Natural killer cell (primary cell): Measurements from ENCODE around the gene OSTM1. TPM values are rescaled to one million over a fixed set of nuclear protein-coding genes. Genes with fewer than 3 reads are reported as not detected.

ENCODE experiments used
- ATAC-seq, 3 donors: fragments of 150-1000 bp in 2 of 3; fragments of 200-7000 bp in 1 of 3; cut with Tn5 transposase; 1 replicate in 1 of 3; 2 replicates in 2 of 3; pipeline ENCODE4 v1.10.0; 2021; ENCODE audit warnings: mild to moderate bottlenecking in 2 of 3, moderate library complexity in 2 of 3
- DNase-seq, 2 donors: peaks; one replicate each; pipeline versions ENCODE4 v3.0.0 to v3.0.0-alpha.2; 2013 to 2021; ENCODE audit warnings: mixed read lengths in 1 of 2
- H3K27ac ChIP-seq: one replicate; pipeline ENCODE4 v1.5.1; 2013; ENCODE audit warnings: mild to moderate bottlenecking, low read length
- H3K27me3 ChIP-seq: one replicate; pipeline ENCODE4 v1.6.1; 2013; ENCODE audit warnings: low read length; ENCODE audit not compliant: control insufficient read depth, insufficient read depth
- H3K36me3 ChIP-seq: one replicate; pipeline ENCODE4 v1.6.1; 2013; ENCODE audit warnings: low read length; ENCODE audit not compliant: control insufficient read depth, insufficient read depth
- H3K4me1 ChIP-seq: one replicate; pipeline ENCODE4 v1.6.1; 2013; ENCODE audit warnings: low read length; ENCODE audit not compliant: control insufficient read depth, insufficient read depth
- H3K4me3 ChIP-seq: one replicate; pipeline ENCODE4 v1.5.1; 2013; ENCODE audit warnings: low read length
- H3K9me3 ChIP-seq: one replicate; pipeline ENCODE4 v1.6.1; 2013; ENCODE audit warnings: low read length; ENCODE audit not compliant: control insufficient read depth, insufficient read depth
- H3K27ac Mint-ChIP-seq, 2 donors: one replicate each; pipeline ENCODE4 v1.8.0; 2022; ENCODE audit warnings: mild to moderate bottlenecking in 2 of 2, mixed read lengths in 2 of 2, moderate library complexity in 1 of 2
- H3K27me3 Mint-ChIP-seq, 2 donors: one replicate each; pipeline ENCODE4 v1.8.0; 2022; ENCODE audit warnings: low read depth in 2 of 2, mixed read lengths in 2 of 2
- H3K36me3 Mint-ChIP-seq: one replicate; pipeline ENCODE4 v1.8.0; 2022; ENCODE audit warnings: mixed read lengths
- H3K4me1 Mint-ChIP-seq, 2 donors: one replicate each; pipeline ENCODE4 v1.8.0; 2022; ENCODE audit warnings: mixed read lengths in 2 of 2
- H3K4me3 Mint-ChIP-seq: one replicate; pipeline ENCODE4 v1.8.0; 2022; ENCODE audit warnings: mild to moderate bottlenecking, moderate library complexity, mixed read lengths
- H3K9me3 Mint-ChIP-seq, 2 donors: one replicate each; pipeline ENCODE4 v1.8.0; 2022; ENCODE audit warnings: mixed read lengths in 2 of 2
- CTCF ChIP-seq: fragments of 200-600 bp; IDR thresholded peaks from one replicate; pipeline ENCODE4 v1.8.0; 2022; ENCODE audit warnings: antibody characterized with exemption
- WGBS: methylation state at CpG from one replicate; pipeline ENCODE4 v1.1.7; 2013; ENCODE audit warnings: missing lambda C conversion rate; ENCODE audit not compliant: insufficient coverage; 5-methylcytosine and 5-hydroxymethylcytosine counted together
- intact Hi-C: fragments of 100-400 bp; cut with micrococcal nuclease; formaldehyde crosslinking; loops from one replicate; pipeline ENCODE4 v1.14.2; 2022
- total RNA-seq, 4 donors: library from RNA; stranded (reverse); fragments of 120-200 nt in 1 of 4; gene quantifications; one replicate each; pipeline versions ENCODE4 v1.2.3 to v1.2.4, GENCODE V29; 2013 to 2022

OSTM1 gene
- total RNA-seq, 3 donors from 2014 or later (not counting 1 experiment from before 2014, with no cell fraction given) = 39.2 to 56.9 (median 49.1) TPM

GRCh38 chr6:108106694-108107093 is 32.2 kb upstream of the OSTM1 start:
- no peak overlapping the region for H3K4me3 Mint-ChIP-seq
- H3K4me1 Mint-ChIP-seq = no peaks in the 10 kb centered on the region
- no peak overlapping the region for H3K4me3 ChIP-seq
- H3K27ac Mint-ChIP-seq = no peak overlapping the region
- H3K27ac ChIP-seq = no peak overlapping the region
- intact Hi-C loops = no loop called here
- H3K9me3 Mint-ChIP-seq = no peaks in the 10 kb centered on the region
- no peaks in the 10 kb centered on the region for H3K4me1 ChIP-seq
- no peaks in the 10 kb centered on the region for H3K36me3 Mint-ChIP-seq
- H3K27me3 Mint-ChIP-seq = peaks cover 10 to 24% of the 10 kb centered on the region in 2 donors
- no peaks in the 10 kb centered on the region for H3K9me3 ChIP-seq
- ATAC-seq = no peak
- H3K27me3 ChIP-seq = no peaks in the 10 kb centered on the region
- H3K36me3 ChIP-seq = no peaks in the 10 kb centered on the region
- 85% methylated on average over 1 of the region's 1 CpG for WGBS
- DNase-seq = no peak
- TF ChIP-seq CTCF = no peak

GRCh38 chr6:108106261-108106660 is 31.7 kb upstream of the OSTM1 start:
- H3K27ac Mint-ChIP-seq = no peak overlapping the region
- H3K27me3 Mint-ChIP-seq = peaks cover 9 to 21% of the 10 kb centered on the region in 2 donors

GRCh38 chr6:108105571-108105970 is 31.0 kb upstream of the OSTM1 start:
- WGBS = no CpG with 5 or more reads among the region's 1 CpG
- intact Hi-C loops = no loop called here
- Histone ChIP-seq H3K4me3 (no peak overlapping the region), H3K27me3 (no peaks in the 10 kb centered on the region), H3K27ac (no peak overlapping the region), H3K4me1 (no peaks in the 10 kb centered on the region), H3K9me3 (no peaks in the 10 kb centered on the region), H3K36me3 (no peaks in the 10 kb centered on the region)
- Mint-ChIP-seq H3K4me1 (no peaks in the 10 kb centered on the region), H3K36me3 (no peaks in the 10 kb centered on the region), H3K4me3 (no peak overlapping the region), H3K9me3 (no peaks in the 10 kb centered on the region), H3K27me3 (peaks cover 3 to 14% of the 10 kb centered on the region in 2 donors), H3K27ac (no peak overlapping the region)
- ATAC-seq (no peak), DNase-seq (no peak)
- TF ChIP-seq CTCF = no peak

More at GRCh38 chr6:108106261-108106660, 31.7 kb upstream of the OSTM1 start:
- no peaks in the 10 kb centered on the region for H3K9me3 Mint-ChIP-seq
- Histone ChIP-seq H3K27me3 (no peaks in the 10 kb centered on the region), H3K9me3 (no peaks in the 10 kb centered on the region), H3K27ac (no peak overlapping the region), H3K4me3 (no peak overlapping the region), H3K4me1 (no peaks in the 10 kb centered on the region), H3K36me3 (no peaks in the 10 kb centered on the region)
- ATAC-seq = no peak
- 89% methylated on average over 5 of the region's 5 CpGs for WGBS
- intact Hi-C loops = no loop called here
- TF ChIP-seq CTCF = no peak
- H3K4me1 Mint-ChIP-seq = no peaks in the 10 kb centered on the region
- DNase-seq = no peak
- no peak overlapping the region for H3K4me3 Mint-ChIP-seq
- H3K36me3 Mint-ChIP-seq = no peaks in the 10 kb centered on the region

- no peaks in the 10 kb centered on the region for H3K4me1 Mint-ChIP-seq
- H3K4me3 Mint-ChIP-seq = no peak overlapping the region
- no peaks in the 10 kb centered on the region for H3K36me3 Mint-ChIP-seq
These were observed 28.4 kb upstream of the OSTM1 start for GRCh38 chr6:108102965-108103364.

More at GRCh38 chr6:108102965-108103364, 28.4 kb upstream of the OSTM1 start:
- Histone ChIP-seq H3K4me1 (no peaks in the 10 kb centered on the region), H3K4me3 (no peak overlapping the region), H3K27me3 (peaks cover 4% of the 10 kb centered on the region), H3K36me3 (no peaks in the 10 kb centered on the region), H3K27ac (no peak overlapping the region), H3K9me3 (no peaks in the 10 kb centered on the region)
- Mint-ChIP-seq H3K27ac (no peak overlapping the region), H3K27me3 (peaks cover 12 to 21% of the 10 kb centered on the region in 2 donors), H3K9me3 (no peaks in the 10 kb centered on the region)
- intact Hi-C loops = no loop called here
- no peak for ATAC-seq
- TF ChIP-seq CTCF = no peak
- DNase-seq = no peak
- 85% methylated on average over 1 of the region's 3 CpGs for WGBS
